HG02623 (cell line): ENCODE data around the gene SUPT3H.

Experiments
- ATAC-seq: cut with Tn5 transposase; IDR thresholded peaks from one replicate; pipeline ENCODE4 v1.9.1; 2021; ENCODE audit warnings: moderate library complexity; ENCODE audit not compliant: unreplicated experiment

The SUPT3H gene

DNA sequence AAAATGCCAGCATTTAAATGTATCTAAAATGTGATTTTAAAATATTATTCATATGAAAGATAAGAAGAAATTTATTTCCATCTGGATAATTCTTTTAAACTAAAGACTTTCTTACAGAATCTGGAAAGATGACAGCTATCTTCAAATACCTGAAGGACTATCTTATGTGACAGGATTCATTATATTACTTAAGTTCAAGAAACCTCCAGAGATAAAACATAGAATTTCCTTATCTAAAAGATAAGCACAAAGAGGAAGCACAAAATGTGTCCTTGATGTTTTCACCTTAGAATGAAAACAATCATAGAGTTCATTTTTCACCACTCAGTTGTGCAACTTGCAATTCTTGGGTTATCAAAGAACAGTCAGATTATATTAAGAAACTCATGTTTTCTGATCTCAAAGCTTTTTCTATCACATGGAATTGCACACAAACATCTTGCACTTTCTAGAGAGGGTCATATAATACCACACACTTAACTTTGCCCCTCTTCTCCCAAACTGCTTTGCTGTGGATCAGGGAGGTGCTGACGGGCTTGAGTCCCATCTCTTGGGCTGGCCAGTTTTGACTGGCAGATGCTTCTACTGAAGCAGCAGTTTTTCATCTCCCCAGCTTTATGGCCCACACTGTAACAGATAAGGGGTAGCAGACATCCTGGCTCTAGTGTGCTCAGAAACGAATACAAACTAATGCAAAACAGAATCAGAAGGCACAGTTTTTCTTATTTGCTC, 522.9 kb downstream of the SUPT3H start:
- ATAC-seq, result no peak

DNA sequence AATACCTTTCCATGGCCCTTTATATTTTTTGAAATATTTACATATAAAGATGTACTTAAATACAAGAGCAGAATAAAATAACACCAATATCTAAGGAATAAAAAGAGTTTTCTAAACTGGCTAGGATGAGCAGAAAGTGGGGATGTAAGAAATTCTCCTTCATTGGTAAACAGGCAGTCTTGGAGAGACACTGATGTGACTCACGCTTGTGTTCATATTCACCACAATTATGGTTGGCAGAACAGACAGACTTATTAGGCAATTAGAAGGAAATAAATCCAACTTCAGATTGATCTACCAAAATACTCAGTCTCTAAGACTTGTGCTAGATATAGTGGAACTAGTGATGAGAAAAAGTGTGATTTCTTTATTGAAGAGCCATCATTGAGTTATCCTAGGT, 526.6 kb downstream of the SUPT3H start:
- ATAC-seq, result no peak

DNA sequence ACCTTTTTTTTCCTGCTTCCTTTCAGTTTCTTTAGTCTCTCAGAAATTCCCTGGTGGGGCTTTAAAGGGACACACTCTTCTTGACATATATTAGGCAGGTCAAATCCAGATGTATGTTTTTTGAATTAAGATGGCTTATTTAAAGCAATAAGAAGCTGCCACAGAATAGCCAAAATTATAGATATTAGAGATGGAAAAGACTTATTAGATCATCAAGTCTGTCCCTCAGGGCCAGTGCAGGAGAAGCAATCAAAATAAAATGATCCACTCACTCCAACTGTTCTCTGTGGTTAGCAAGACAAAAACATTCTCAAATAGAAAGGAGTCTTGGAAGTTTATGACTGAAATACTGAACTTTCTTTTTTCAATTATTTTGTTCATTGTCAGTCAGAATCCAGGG, 527.4 kb downstream of the SUPT3H start:
- ATAC-seq, result no peak

DNA sequence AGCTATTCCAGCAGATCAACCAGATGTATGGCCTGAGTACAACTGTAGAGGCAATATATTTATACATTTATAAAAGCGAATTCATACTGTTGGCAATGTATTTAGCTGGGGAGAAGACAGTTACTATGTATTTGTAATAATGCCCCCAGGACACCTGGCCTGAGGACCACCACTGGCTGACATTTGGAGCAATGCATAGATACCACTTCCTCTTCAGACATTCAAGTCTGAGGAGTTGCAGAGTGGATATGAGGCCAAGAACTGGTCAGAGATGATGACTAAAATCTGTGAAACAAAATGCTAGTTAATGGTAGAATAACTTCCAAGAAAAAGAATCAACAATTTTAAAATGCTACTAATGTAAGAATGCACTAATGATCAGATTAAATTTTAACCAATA, 527.9 kb downstream of the SUPT3H start:
- no peak for ATAC-seq

DNA sequence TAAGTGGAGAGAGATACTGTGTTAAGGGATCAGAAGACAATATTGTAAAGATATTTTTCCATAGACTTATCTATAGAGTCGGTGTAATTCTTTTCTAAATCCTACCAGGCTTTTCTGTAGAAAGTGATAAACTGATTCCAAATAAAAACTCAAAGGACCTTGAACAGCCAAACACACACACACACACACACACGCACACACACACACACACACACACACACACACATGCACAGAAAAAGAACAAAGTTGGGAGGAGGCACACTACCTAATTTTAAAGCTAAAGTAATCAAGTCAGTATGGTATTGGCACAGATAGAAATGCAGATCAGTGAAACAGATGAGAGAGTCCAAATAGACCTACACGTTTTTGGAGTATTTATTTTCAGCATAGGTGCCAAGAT, 534.0 kb downstream of the SUPT3H start:
- no peak for ATAC-seq

DNA sequence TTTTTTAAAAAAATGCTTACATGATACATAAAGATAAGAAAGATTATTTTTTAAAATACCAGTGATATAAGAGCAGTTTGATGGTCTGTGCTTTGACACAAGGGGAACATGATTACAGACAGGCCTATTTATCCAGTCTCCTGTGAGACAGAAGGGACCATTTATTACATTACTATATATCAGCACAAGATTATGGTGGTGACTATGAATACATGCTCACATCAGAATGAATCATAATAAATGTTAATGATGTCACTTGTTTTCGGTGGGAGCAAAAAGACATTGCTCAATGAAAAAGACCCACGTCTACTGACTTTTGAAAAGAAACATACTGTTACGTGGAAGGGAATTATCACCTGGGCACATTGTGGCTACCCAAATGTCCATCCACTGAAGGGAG, 535.1 kb downstream of the SUPT3H start:
- ATAC-seq, result no peak

DNA sequence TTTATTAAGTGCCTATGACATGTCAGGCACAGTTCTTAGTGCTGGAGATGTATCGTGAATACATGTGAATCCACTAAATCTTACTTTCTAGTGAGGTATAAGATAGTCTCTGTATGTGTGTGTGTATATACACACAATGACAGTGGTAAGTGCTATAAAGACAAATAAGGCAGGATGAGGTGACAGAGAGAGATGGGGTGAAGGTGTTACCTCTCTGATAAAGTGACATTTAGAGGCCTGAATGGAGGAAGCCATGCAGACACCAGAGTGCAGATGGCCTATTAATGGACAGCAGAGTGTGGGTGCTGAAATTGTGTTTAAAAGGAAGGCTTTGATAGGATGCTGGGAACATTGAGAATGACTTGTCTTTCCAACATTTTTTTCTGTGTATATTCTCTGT, 535.9 kb downstream of the SUPT3H start:
- ATAC-seq, result no peak

DNA sequence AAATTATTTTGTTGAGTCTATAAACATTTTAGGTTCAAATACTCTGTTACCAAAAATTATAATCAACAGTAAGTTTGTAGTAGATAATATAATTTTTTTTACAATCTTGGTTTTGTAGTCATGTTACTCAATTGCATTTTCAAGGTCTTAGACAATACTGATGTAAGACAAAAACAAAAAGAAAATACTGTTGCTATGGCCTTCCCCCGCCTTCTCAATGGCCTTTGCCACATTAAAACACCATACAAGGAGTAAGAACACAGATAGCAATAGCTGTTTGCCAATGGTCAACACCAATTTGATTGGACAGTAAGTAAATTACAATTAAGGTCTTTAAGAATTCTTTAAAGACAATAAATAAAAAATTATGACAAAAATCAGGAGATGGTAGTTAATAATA, 540.0 kb downstream of the SUPT3H start:
- no peak for ATAC-seq

DNA sequence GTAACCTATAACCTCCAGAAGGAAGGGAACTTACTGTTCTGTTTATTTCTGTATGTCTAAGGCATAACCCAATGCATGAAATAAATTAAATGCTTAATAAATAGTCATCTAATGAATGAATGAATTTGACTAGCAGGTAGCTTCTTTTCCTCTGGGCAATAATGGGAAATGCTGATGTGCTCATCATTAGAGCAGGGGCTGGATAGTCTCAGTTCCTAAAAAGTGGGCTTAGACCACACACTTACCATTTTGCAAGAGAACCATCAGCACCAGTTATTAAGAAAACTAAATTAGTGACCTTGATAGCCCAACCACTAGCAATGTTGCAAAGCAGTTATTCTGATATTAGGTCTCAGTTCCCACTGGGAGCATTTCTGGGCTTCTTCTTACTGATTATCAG, 540.5 kb downstream of the SUPT3H start:
- no peak for ATAC-seq

DNA sequence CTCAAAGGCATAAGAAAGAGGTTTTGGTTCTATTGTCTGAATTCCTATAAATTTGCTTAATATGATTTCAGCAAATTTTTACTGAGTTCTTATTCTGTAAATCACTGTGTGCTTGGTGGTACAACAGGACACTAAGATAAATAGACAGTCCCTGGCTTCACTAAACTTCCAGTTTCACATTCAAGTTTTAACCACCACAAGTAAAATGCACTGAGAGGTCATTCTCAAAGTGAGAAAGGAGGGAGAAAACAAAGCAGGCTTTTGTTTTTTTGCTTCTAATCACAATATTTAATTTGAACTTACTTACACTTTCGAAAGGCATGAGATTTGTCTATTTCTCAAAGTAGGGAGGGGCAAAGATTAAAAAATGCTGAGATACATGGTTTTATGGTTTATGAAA, 544.5 kb downstream of the SUPT3H start:
- peak; percentile 61 for ATAC-seq

DNA sequence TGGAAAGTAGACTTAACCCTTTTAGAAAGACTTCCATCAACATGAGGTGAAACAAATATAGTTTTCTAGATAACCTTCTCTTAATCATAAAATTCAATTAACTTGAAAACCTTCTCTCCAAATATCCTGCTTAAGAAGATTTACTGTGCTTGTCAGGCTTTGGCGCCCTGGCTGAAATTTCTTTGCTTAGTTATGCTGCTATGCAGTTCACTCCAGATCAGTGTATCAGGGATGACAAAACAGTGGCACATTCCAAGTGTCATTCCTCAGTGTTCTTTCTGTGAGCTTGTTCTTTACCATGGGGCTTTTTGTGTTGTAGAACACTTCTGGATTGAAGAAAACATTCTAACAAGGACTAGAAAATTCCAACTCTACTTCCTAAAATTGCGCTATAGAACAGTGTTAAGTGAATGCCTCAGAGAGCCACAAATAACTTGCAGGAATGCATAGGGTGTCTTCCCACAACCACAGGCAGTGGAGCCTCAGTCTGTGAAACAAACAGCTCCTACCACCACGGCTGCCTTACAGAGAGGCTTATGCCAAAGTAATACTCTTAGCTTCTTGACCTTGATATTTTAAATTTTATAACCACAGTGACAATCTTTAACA, 546.6 kb downstream of the SUPT3H start:
- no peak for ATAC-seq

DNA sequence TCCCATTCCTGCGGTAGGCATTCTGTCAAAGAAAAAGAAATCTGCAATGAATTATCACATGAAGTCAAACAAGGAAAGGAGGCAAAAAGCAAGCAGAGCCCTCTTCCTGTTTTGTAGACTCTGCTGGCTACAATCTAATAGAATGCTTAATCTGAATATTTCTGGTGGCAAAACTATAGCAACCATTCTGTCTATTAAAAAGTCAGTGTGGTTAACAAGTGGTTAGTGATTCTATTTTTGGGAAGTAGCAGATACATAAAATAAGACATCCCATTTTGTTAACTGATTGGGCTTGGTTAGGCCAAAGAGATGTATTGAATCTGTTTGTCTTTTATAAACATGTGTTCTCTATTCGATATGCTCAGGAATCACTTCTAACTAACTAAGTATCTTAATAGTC, 547.9 kb downstream of the SUPT3H start:
- no peak for ATAC-seq

DNA sequence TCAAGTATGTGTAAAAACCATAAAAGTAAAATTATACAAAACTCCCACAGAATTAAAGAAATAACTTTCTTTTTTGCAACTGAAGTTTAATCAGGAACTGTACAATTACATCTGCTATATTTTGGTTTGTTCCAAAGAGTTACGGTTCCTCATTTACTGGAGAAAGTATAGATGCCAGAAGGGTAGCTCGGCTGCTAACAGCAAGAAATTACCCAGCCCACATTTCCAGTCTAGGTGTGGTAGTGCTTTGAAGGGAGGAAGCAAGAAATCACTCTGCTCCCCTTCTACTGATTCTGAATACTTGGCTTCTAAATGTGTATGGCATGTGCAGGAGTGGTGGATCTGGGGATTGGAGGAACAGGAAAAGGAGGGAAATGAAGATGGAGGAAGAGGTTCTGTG, 549.0 kb downstream of the SUPT3H start:
- ATAC-seq, result no peak

DNA sequence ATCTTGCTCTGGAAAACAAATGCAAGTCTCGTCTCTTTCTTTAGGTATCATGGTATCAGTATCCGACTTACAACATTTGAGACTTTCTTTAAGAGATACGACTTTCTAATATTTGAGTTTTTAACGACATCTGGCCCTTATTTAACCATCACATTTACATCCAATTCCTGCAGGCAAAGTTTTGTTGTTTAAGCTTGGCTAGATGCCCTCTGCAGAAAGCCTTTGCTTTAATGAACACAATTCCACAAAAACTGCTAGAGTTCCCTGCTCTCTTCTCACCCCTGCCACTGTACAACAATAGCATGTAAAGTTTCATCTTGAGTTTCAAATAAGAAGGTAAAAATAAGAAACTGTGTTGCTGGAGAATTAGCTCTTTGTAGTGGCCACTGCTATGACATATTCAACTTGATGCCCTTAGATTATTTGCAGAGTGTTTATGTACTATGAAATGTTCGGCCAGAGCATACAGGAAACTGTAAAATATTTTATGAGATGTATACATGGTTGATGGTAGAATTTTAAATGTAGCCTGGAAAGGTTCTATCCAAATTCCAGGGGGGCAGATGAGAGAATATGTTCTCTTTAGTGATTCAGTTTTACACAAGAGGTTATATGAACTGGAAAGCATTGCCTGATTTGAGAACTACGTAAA, 551.6 kb downstream of the SUPT3H start:
- no peak for ATAC-seq

DNA sequence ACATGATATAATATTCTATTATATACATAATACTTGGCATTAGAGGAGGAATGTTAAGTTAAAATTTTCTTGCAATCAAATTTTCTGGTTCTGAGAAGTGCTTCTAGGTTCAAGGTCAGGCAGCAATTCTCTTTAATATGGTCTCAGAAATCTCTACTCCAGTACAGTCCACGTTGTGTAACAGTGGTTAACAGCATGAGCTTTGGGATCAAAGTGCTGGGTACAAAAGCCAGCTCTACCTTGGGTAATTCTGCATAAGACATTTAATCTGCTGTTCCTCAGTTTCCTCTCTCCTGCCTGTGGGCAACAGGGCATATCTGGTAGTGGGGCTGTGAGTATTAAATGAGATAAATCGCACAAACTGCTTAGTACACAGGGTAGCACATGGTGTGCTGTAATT, 552.5 kb downstream of the SUPT3H start:
- ATAC-seq, result no peak

DNA sequence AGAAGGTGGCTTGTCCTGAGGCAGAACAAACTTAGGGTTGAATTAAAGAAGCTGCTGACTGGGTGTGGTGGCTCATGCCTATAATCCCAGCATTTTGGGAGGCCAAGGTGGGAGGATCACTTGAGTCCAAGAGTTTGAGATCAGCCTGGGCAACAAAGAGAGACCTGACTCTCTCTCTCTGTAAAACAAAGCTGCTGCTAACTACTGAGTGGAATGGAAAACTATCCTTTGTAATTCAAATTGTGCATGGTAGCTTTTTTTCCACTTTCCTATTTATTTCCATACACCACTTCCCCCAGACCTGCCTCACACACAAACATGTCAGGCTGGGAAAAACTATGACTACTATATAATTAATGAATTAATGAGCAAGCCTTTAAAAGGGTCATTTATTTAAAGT, 553.2 kb downstream of the SUPT3H start:
- no peak for ATAC-seq

DNA sequence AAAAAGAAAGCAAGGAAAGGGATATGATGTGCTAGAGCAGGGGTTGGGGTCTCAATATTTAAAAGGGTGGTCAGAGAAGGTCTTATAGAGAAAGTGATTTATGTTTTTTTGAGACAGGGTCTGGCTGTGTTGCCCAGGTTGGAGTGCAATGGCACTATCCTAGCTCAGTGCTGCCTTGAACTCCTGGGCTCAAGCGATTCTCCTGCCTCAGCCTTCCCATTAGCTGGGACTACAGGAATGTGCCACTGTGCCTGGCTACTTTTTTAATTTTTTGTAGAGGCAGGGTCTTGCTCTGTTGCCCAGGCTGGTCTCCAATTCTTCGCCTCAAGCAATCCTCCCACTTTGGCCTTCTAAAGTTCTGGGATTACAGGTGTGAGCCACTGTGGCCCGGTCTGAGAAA, 557.0 kb downstream of the SUPT3H start:
- ATAC-seq, result no peak

DNA sequence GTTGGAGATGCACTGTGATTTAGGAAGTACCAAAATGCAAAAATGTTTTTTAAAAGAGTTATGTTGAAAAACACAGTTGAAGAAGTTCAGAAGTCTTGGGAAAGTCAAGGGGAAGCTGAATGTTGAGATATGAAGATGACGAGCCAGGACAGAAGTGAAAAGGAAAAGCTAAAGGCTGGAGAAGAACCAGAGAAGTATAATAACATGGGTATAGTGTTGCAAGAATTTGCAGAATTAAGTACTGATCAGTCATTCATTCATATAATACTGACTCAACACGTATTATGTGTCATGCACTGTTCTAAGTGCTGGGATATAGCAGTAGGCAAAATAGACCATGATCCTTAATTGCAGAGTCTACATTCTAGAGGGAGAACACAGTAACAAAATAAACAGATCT, 557.4 kb downstream of the SUPT3H start:
- no peak for ATAC-seq

DNA sequence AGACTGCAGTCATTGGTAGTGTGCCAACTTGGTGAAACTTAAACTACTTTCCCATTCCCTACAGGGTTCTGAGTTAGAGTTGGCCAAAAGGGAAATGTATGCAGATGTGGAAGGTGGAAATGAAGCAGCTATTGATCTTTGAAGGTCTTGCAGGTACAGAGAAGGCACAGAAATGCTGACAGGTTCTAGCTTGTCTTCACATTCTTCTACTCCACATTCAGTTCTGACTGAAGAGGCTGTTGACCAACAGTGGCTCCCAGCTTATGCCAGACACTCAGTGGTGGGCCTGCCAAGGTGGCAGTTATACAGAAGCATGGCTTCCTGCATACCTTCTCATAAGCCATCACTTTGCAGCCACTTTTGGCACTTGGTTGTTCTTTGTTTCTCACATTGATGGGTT, 566.3 kb downstream of the SUPT3H start:
- no peak for ATAC-seq

DNA sequence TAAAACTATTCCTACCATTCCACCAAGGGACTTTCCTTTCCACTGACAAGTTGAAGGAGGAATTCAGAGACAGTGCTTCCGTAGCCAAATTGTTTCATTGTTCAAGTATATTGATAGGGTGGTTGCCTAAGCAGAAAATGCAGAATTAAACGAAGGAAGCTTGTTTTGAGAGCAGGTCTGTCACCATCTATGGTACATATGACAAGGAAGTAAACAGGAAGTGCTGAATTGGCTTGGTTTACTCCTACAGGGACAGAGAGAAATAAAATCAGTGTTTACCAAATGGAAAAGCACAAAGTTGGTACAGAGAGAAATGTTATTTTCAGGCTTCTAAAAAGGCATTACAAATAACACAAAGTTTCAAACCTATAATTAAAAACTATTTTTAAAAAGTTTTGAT, 568.5 kb downstream of the SUPT3H start:
- ATAC-seq, result no peak

DNA sequence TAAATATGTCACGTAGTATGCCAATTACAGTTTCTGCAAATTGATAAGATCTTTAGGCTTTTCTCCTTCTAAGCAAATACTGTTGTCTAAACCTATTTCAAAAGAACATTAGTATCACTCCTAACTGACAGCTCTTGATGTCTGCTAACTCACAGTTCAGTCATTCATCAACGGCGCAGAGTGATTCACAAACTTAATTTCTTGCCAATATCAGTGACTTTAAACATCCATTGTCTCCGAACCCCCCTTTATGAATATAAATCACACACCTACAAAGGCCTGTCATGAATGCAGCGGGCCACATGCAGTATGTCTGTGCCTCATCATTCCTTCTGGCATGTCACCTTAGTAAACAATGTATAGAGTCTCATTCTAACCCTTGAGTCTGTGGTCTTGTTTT, 569.6 kb downstream of the SUPT3H start:
- ATAC-seq, result no peak

DNA sequence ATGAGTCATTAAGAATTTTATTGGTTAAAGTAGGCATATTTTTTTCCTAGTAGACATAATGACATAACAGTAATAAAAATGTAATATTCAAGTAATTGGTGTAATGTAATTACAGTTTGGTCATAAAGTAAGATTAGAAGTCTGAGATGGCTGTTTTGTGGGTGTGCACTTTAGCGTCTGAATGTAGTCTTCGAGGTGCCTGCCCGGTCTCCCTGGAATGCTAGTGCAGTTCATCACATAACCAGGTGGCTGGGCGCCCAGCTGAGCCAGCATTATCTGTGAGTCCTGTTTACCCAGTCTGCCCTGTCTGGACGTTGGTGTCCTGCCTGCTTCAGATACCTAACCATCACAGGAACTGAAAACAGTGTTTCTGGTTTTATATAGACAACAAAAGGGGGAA, 571.1 kb downstream of the SUPT3H start:
- no peak for ATAC-seq
